DOHH2 (cell line): Measurements from ENCODE around the gene SCN4B.
A peak's percentile ranks its signal among the peaks of the same experiment; 100 is the strongest.

Source experiments
- H3F3A ChIP-seq: fragments of 200-600 bp; sonication (generic), shearing (Covaris generic); 2 replicates; pipeline ENCODE4 v1.6.0; 2016; ENCODE audit warnings: antibody characterized with exemption, mild to moderate bottlenecking; ENCODE audit not compliant: control insufficient read depth, insufficient read depth
- H3K27ac ChIP-seq: fragments of 200-600 bp; sonication (generic); 2 replicates; pipeline ENCODE4 v1.5.1; 2014; ENCODE audit warnings: low read depth, mild to moderate bottlenecking, low read length, moderate library complexity
- H3K27me3 ChIP-seq: fragments of 200-600 bp; sonication (generic); 2 replicates; pipeline ENCODE4 v1.6.1; 2014; ENCODE audit warnings: mild to moderate bottlenecking, low read length, mixed read lengths; ENCODE audit not compliant: control insufficient read depth
- H3K36me3 ChIP-seq: fragments of 200-600 bp; sonication (generic); 2 replicates; pipeline ENCODE4 v1.6.1; 2014; ENCODE audit warnings: mild to moderate bottlenecking, low read length, moderate library complexity, mixed read lengths; ENCODE audit not compliant: control insufficient read depth
- H3K4me1 ChIP-seq: fragments of 200-600 bp; sonication (generic); 2 replicates; pipeline ENCODE4 v1.6.1; 2014; ENCODE audit warnings: mild to moderate bottlenecking, low read length, mixed read lengths; ENCODE audit not compliant: control insufficient read depth
- H3K4me2 ChIP-seq: fragments of 200-600 bp; sonication (generic); 2 replicates; pipeline ENCODE4 v1.6.0; 2014; ENCODE audit warnings: mild to moderate bottlenecking, low read length, moderate library complexity
- H3K4me3 ChIP-seq: fragments of 200-600 bp; sonication (generic); 2 replicates; pipeline ENCODE4 v1.5.1; 2014; ENCODE audit warnings: mild to moderate bottlenecking, low read length, mixed read lengths
- H3K79me2 ChIP-seq: fragments of 200-600 bp; sonication (generic); 2 replicates; pipeline ENCODE4 v1.6.1; 2014; ENCODE audit warnings: mild to moderate bottlenecking, low read length, mixed read lengths; ENCODE audit not compliant: control insufficient read depth
- H3K9me2 ChIP-seq: fragments of 200-600 bp; sonication (generic); replicated peaks from 2 replicates; pipeline ENCODE4 v1.6.1; 2014; ENCODE audit warnings: mild to moderate bottlenecking, low read length, mixed read lengths; ENCODE audit not compliant: control insufficient read depth
- H3K9me3 ChIP-seq: fragments of 200-600 bp; sonication (generic); 2 replicates; pipeline ENCODE4 v1.6.1; 2014; ENCODE audit warnings: antibody characterized with exemption, low read length, mixed read lengths; ENCODE audit not compliant: control insufficient read depth, insufficient read depth
- H4K20me1 ChIP-seq: fragments of 200-600 bp; sonication (generic); 2 replicates; pipeline ENCODE4 v1.6.0; 2014; ENCODE audit warnings: low read depth, mild to moderate bottlenecking, antibody characterized with exemption, low read length, moderate library complexity; ENCODE audit not compliant: control insufficient read depth, insufficient read depth
- EZH2phosphoT487 ChIP-seq: fragments of 200-600 bp; sonication (generic); IDR thresholded peaks from 2 replicates; pipeline ENCODE4 v1.6.1; 2017; ENCODE audit warnings: borderline replicate concordance, mild to moderate bottlenecking, antibody characterized with exemption, low read length, moderate library complexity, mixed read lengths
- TF ChIP-seq, protein P1 (sequence below): fragments of 200-600 bp; sonication (generic); IDR thresholded peaks from one replicate; pipeline ENCODE4 v1.5.1; 2014; ENCODE audit warnings: antibody characterized with exemption, mild to moderate bottlenecking, low read depth, low read length; ENCODE audit not compliant: poor library complexity, severe bottlenecking

Gene SCN4B

DNA sequence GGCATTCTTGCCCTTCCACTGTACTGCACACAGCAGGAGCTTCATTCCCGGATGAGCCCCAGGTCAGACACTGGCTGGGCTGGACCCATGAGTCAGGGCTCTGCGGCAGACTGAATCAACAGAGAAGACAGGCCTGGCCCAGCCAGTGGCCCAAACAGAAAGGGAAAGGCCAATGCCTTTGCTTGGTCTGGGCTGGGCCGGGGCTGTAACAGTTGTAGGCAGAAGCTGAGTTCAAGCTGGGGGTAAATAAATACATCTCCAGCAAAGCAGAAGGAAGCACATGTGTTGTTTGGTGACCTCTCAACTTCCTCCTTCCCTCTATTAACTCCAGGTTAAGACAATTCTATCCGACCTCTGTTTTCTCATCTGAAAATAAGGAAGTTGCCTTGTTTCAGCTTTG, 64.1 kb downstream of the SCN4B start:
- no peaks in the 10 kb centered on the region for H3K27me3 ChIP-seq
- 0 out of 2 replicates have a peak overlapping the region, but pooled peaks have one; percentile 32 for H3K4me3 ChIP-seq
- no peaks in the 10 kb centered on the region for H3K9me2 ChIP-seq
- H3K4me2 ChIP-seq, result peak overlapping the region; percentile 36
- no peaks in the 10 kb centered on the region for H3F3A ChIP-seq
- H3K79me2 ChIP-seq, result no peaks in the 10 kb centered on the region
- no peak for TF ChIP-seq EZH2phosphoT487
- TF ChIP-seq, protein P1, sequence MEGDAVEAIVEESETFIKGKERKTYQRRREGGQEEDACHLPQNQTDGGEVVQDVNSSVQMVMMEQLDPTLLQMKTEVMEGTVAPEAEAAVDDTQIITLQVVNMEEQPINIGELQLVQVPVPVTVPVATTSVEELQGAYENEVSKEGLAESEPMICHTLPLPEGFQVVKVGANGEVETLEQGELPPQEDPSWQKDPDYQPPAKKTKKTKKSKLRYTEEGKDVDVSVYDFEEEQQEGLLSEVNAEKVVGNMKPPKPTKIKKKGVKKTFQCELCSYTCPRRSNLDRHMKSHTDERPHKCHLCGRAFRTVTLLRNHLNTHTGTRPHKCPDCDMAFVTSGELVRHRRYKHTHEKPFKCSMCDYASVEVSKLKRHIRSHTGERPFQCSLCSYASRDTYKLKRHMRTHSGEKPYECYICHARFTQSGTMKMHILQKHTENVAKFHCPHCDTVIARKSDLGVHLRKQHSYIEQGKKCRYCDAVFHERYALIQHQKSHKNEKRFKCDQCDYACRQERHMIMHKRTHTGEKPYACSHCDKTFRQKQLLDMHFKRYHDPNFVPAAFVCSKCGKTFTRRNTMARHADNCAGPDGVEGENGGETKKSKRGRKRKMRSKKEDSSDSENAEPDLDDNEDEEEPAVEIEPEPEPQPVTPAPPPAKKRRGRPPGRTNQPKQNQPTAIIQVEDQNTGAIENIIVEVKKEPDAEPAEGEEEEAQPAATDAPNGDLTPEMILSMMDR, result no peak
- H3K36me3 ChIP-seq, result no peaks in the 10 kb centered on the region
- no peaks in the 10 kb centered on the region for H4K20me1 ChIP-seq
- H3K27ac ChIP-seq, result no peak overlapping the region
- H3K9me3 ChIP-seq, result peaks cover 18% of the 10 kb centered on the region; the same call in 1 of the 2 replicates
- peaks cover 23% of the 10 kb centered on the region for H3K4me1 ChIP-seq

DNA sequence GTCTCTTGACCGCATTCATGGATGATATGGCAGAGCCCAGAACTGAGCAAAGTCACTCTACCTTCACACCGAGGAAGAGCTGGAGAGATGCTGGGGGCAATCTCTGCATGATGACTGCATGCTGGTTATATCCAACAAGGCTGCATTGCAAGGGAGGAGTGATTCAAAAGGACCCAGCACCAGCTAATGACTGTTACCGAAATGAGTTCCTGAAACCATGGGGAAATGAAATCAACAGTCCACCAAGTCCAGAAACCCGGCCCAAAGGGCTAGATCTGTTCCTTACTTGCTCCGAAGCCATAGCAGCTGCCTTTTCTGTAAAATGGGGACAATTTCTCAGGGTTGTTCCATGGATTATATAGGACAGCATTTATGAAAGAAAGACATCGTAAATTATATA, 64.7 kb downstream of the SCN4B start:
- Histone ChIP-seq H3K79me2 (no peaks in the 10 kb centered on the region), H4K20me1 (no peaks in the 10 kb centered on the region), H3K27ac (no peak overlapping the region), H3K4me2 (no peak overlapping the region), H3K9me3 (peaks cover 18% of the 10 kb centered on the region; the same call in 1 of the 2 replicates), H3F3A (no peaks in the 10 kb centered on the region), H3K4me1 (peaks cover 23% of the 10 kb centered on the region), H3K36me3 (no peaks in the 10 kb centered on the region), H3K27me3 (0 out of 2 replicates have a peak, but pooled peaks cover 2% of the 10 kb centered on the region), H3K4me3 (no peak overlapping the region), H3K9me2 (no peaks in the 10 kb centered on the region)
- no peak for TF ChIP-seq EZH2phosphoT487
- TF ChIP-seq, protein P1, result no peak

GRCh38 chr11:118086913-118087768, 65.5 kb downstream of the SCN4B start, which contains the start of gene SMIM35:
Gene SMIM35 (minus strand): TSS chr11:118086963. CDS start chr11:118086757, 206 bp downstream.
- H3K36me3 ChIP-seq, result no peaks in the 10 kb centered on the region
- TF ChIP-seq EZH2phosphoT487, result no peak
- TF ChIP-seq, protein P1, result no peak
- peaks cover 23% of the 10 kb centered on the region for H3K4me1 ChIP-seq
- H3K9me3 ChIP-seq, result peaks cover 18% of the 10 kb centered on the region; the same call in 1 of the 2 replicates
- H3K4me2 ChIP-seq, result no peak within 1 kb of the TSS
- no peaks in the 10 kb centered on the region for H3F3A ChIP-seq
- H3K27me3 ChIP-seq, result 0 out of 2 replicates have a peak, but pooled peaks cover 2% of the 10 kb centered on the region
- no peaks in the 10 kb centered on the region for H3K79me2 ChIP-seq
- H3K27ac ChIP-seq, result no peak within 1 kb of the TSS
- H4K20me1 ChIP-seq, result no peaks in the 10 kb centered on the region
- H3K4me3 ChIP-seq, result no peak within 1 kb of the TSS
- no peaks in the 10 kb centered on the region for H3K9me2 ChIP-seq
